Thyroid gland (tissue), 4 donors: ENCODE data around the gene TMEM220.
"Not testable (repeated sequence)": the region's sequence is repeated elsewhere in the genome, so short reads cannot be mapped to it uniquely, and the experiment has no call there.

Experiments used
- CTCF ChIP-seq, 6 experiments: fragments of 200-600 bp in 3 of 6; fragments of 450-650 bp in 3 of 6; sonication (generic) in 3 of 6; IDR thresholded peaks; one replicate each; pipeline ENCODE4 v1.5.1; 2016 to 2019; ENCODE audit warnings: antibody characterized with exemption in 6 of 6, mild to moderate bottlenecking in 2 of 6, inconsistent platforms in 1 of 6, moderate library complexity in 1 of 6
- POLR2A ChIP-seq, 2 donors: fragments of 450-650 bp; IDR thresholded peaks; one replicate each; pipeline ENCODE4 v1.6.1; 2017; ENCODE audit warnings: antibody characterized with exemption in 2 of 2, mild to moderate bottlenecking in 2 of 2, moderate library complexity in 1 of 2

GRCh38 chr17:10695875-10696407 lies 33.9 kb downstream of the TMEM220 start:
- not testable (repeated sequence) for TF ChIP-seq CTCF, POLR2A (IDR thresholded peaks at IDR 0.05)
